ENCODE results near the gene C1orf53.

DNA sequence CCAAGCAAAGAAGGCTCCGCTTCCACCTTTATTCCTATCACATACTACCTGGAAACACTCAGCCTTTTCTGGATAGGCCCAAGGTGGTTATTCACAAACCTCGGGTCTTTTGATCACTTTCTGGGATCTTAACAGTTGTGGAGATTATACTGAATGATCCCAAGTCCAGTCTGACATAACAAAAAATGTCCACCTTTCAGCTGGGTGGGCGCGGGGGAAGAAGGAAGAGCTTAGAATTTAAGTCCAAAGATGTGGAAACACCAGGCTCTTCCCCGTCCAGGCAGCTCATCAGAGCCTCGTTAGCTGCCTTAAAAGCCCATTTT, 338 bp upstream of the C1orf53 start:
- TF ChIP-seq, protein P1, sequence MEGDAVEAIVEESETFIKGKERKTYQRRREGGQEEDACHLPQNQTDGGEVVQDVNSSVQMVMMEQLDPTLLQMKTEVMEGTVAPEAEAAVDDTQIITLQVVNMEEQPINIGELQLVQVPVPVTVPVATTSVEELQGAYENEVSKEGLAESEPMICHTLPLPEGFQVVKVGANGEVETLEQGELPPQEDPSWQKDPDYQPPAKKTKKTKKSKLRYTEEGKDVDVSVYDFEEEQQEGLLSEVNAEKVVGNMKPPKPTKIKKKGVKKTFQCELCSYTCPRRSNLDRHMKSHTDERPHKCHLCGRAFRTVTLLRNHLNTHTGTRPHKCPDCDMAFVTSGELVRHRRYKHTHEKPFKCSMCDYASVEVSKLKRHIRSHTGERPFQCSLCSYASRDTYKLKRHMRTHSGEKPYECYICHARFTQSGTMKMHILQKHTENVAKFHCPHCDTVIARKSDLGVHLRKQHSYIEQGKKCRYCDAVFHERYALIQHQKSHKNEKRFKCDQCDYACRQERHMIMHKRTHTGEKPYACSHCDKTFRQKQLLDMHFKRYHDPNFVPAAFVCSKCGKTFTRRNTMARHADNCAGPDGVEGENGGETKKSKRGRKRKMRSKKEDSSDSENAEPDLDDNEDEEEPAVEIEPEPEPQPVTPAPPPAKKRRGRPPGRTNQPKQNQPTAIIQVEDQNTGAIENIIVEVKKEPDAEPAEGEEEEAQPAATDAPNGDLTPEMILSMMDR (conservative IDR thresholded peaks at IDR 0.05; ENCODE audit: low read depth in 2 of 2) = no peak
- TF ChIP-seq CREB1 (CRISPR knock-in tag; IDR thresholded peaks at IDR 0.05; ENCODE audit: low read depth) (no peak), EZH2 (IDR thresholded peaks at IDR 0.05; ENCODE audit: low read depth, unreplicated experiment) (no peak), STAT1 (IDR thresholded peaks at IDR 0.05; ENCODE audit: unreplicated experiment) (no peak), JUNB (IDR thresholded peaks at IDR 0.05; ENCODE audit: unreplicated experiment) (no peak), POLR2AphosphoS5 (IDR thresholded peaks at IDR 0.05; ENCODE audit: low read depth) (no peak), REST (IDR thresholded peaks at IDR 0.05; ENCODE audit: unreplicated experiment) (no peak), EZH2phosphoT487 (IDR thresholded peaks at IDR 0.05; ENCODE audit: unreplicated experiment) (no peak), ZNF114 (CRISPR knock-in tag; IDR thresholded peaks at IDR 0.05) (no peak), ZNF331 (CRISPR knock-in tag; IDR thresholded peaks at IDR 0.05; ENCODE audit: low read depth) (no peak), NANOG (IDR thresholded peaks at IDR 0.05; ENCODE audit: borderline replicate concordance) (no peak)
- TF ChIP-seq, protein P2, sequence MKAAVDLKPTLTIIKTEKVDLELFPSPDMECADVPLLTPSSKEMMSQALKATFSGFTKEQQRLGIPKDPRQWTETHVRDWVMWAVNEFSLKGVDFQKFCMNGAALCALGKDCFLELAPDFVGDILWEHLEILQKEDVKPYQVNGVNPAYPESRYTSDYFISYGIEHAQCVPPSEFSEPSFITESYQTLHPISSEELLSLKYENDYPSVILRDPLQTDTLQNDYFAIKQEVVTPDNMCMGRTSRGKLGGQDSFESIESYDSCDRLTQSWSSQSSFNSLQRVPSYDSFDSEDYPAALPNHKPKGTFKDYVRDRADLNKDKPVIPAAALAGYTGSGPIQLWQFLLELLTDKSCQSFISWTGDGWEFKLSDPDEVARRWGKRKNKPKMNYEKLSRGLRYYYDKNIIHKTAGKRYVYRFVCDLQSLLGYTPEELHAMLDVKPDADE (IDR thresholded peaks at IDR 0.05) = no peak
- TF ChIP-seq, protein P3, sequence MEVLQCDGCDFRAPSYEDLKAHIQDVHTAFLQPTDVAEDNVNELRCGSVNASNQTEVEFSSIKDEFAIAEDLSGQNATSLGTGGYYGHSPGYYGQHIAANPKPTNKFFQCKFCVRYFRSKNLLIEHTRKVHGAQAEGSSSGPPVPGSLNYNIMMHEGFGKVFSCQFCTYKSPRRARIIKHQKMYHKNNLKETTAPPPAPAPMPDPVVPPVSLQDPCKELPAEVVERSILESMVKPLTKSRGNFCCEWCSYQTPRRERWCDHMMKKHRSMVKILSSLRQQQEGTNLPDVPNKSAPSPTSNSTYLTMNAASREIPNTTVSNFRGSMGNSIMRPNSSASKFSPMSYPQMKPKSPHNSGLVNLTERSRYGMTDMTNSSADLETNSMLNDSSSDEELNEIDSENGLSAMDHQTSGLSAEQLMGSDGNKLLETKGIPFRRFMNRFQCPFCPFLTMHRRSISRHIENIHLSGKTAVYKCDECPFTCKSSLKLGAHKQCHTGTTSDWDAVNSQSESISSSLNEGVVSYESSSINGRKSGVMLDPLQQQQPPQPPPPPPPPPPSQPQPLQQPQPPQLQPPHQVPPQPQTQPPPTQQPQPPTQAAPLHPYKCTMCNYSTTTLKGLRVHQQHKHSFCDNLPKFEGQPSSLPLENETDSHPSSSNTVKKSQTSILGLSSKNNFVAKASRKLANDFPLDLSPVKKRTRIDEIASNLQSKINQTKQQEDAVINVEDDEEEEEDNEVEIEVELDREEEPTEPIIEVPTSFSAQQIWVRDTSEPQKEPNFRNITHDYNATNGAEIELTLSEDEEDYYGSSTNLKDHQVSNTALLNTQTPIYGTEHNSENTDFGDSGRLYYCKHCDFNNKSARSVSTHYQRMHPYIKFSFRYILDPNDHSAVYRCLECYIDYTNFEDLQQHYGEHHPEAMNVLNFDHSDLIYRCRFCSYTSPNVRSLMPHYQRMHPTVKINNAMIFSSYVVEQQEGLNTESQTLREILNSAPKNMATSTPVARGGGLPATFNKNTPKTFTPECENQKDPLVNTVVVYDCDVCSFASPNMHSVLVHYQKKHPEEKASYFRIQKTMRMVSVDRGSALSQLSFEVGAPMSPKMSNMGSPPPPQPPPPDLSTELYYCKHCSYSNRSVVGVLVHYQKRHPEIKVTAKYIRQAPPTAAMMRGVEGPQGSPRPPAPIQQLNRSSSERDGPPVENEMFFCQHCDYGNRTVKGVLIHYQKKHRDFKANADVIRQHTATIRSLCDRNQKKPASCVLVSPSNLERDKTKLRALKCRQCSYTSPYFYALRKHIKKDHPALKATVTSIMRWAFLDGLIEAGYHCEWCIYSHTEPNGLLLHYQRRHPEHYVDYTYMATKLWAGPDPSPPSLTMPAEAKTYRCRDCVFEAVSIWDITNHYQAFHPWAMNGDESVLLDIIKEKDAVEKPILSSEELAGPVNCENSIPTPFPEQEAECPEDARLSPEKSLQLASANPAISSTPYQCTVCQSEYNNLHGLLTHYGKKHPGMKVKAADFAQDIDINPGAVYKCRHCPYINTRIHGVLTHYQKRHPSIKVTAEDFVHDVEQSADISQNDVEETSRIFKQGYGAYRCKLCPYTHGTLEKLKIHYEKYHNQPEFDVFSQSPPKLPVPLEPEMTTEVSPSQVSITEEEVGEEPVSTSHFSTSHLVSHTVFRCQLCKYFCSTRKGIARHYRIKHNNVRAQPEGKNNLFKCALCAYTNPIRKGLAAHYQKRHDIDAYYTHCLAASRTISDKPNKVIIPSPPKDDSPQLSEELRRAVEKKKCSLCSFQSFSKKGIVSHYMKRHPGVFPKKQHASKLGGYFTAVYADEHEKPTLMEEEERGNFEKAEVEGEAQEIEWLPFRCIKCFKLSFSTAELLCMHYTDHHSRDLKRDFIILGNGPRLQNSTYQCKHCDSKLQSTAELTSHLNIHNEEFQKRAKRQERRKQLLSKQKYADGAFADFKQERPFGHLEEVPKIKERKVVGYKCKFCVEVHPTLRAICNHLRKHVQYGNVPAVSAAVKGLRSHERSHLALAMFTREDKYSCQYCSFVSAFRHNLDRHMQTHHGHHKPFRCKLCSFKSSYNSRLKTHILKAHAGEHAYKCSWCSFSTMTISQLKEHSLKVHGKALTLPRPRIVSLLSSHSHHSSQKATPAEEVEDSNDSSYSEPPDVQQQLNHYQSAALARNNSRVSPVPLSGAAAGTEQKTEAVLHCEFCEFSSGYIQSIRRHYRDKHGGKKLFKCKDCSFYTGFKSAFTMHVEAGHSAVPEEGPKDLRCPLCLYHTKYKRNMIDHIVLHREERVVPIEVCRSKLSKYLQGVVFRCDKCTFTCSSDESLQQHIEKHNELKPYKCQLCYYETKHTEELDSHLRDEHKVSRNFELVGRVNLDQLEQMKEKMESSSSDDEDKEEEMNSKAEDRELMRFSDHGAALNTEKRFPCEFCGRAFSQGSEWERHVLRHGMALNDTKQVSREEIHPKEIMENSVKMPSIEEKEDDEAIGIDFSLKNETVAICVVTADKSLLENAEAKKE (CRISPR knock-in tag; IDR thresholded peaks at IDR 0.05) = no peak
